IMR-90 (cell line): ENCODE data around the gene OTULINL. TPM values are rescaled to one million over a fixed set of nuclear protein-coding genes. Genes with fewer than 3 reads are reported as not detected.

ENCODE experiments used
- ATAC-seq: fragments of 200-7000 bp; cut with Tn5 transposase; 2 replicates; pipeline ENCODE4 v1.9.1; 2020; ENCODE audit warnings: low read depth, mild to moderate bottlenecking, moderate library complexity
- BruUV-seq: library from RNA; stranded (reverse); fragments of 400-500 nt; replicated peaks from 2 replicates; lab custom pipeline; 2021; lab: Mats Ljungman, UMichigan
- CTCF ChIA-PET: fragments of 300-600 bp; formaldehyde crosslinking; extraction: SDS; loops from one replicate; lab custom pipeline; 2021; ENCODE audit warnings: antibody characterized with exemption; lab: Yijun Ruan, JAX
- POLR2A ChIA-PET: fragments of 300-600 bp; sonication (Branson Sonifier 250); formaldehyde crosslinking; loops from one replicate; lab custom pipeline; 2022; ENCODE audit warnings: antibody characterized with exemption; ENCODE audit not compliant: unreplicated experiment; lab: Charles Lee
- DNase-seq: peaks from one replicate; pipeline ENCODE4 v3.0.0; 2013
- H2AFZ ChIP-seq: replicated peaks from 2 replicates; pipeline ENCODE3; 2013; ENCODE audit warnings: low read length, mild to moderate bottlenecking; ENCODE audit not compliant: poor library complexity
- H2AK5ac ChIP-seq: 2 replicates; pipeline ENCODE4 v1.6.1; 2013; ENCODE audit warnings: low read depth, low read length, inconsistent platforms
- H2AK9ac ChIP-seq: replicated peaks from 2 replicates; pipeline ENCODE3; 2013; ENCODE audit warnings: mild to moderate bottlenecking, low read depth, low read length, moderate library complexity; ENCODE audit not compliant: poor library complexity
- H2BK120ac ChIP-seq: 2 replicates; pipeline ENCODE4 v1.6.1; 2013; ENCODE audit warnings: low read depth, low read length, inconsistent platforms
- H2BK15ac ChIP-seq: 3 replicates; pipeline ENCODE4 v1.6.1; 2013; ENCODE audit warnings: low read depth, low read length, inconsistent platforms
- H2BK20ac ChIP-seq: 2 replicates; pipeline ENCODE4 v1.6.1; 2013; ENCODE audit warnings: low read depth, mild to moderate bottlenecking, inconsistent platforms, low read length, moderate library complexity
- H2BK5ac ChIP-seq: 2 replicates; pipeline ENCODE4 v1.6.1; 2013; ENCODE audit warnings: mild to moderate bottlenecking, low read depth, low read length, inconsistent platforms; ENCODE audit not compliant: poor library complexity, severe bottlenecking
- H3K14ac ChIP-seq: replicated peaks from 2 replicates; pipeline ENCODE4 v1.6.1; 2013; ENCODE audit warnings: low read depth, low read length, inconsistent platforms
- H3K18ac ChIP-seq: 2 replicates; pipeline ENCODE4 v1.6.1; 2013; ENCODE audit warnings: low read depth, low read length, control low read depth
- H3K23ac ChIP-seq: 2 replicates; pipeline ENCODE4 v1.6.1; 2013; ENCODE audit warnings: low read depth, low read length, inconsistent platforms
- H3K27ac ChIP-seq: 2 replicates; pipeline ENCODE4 v1.5.1; 2013; ENCODE audit warnings: mild to moderate bottlenecking, control low read depth, low read length; ENCODE audit not compliant: insufficient read depth
- H3K27me3 ChIP-seq: 2 replicates; pipeline ENCODE4 v1.6.1; 2013; ENCODE audit warnings: low read length; ENCODE audit not compliant: control insufficient read depth, insufficient read depth
- H3K36me3 ChIP-seq: 2 replicates; pipeline ENCODE4 v1.6.1; 2013; ENCODE audit warnings: low read length, mixed read lengths; ENCODE audit not compliant: control insufficient read depth, insufficient read depth
- H3K4ac ChIP-seq: 2 replicates; pipeline ENCODE4 v1.6.1; 2013; ENCODE audit warnings: low read depth, low read length, inconsistent platforms
- H3K4me1 ChIP-seq: 2 replicates; pipeline ENCODE4 v1.6.1; 2013; ENCODE audit warnings: low read length, mixed read lengths; ENCODE audit not compliant: control insufficient read depth, insufficient read depth
- H3K4me2 ChIP-seq: 2 replicates; pipeline ENCODE4 v1.6.1; 2013; ENCODE audit warnings: low read depth, mild to moderate bottlenecking, control low read depth, low read length, moderate library complexity
- H3K4me3 ChIP-seq: 2 replicates; pipeline ENCODE4 v1.5.1; 2013; ENCODE audit warnings: low read depth, mild to moderate bottlenecking, control low read depth, low read length, moderate library complexity; ENCODE audit not compliant: insufficient read depth
- H3K56ac ChIP-seq: 2 replicates; pipeline ENCODE4 v1.6.1; 2013; ENCODE audit warnings: low read length, inconsistent platforms; ENCODE audit not compliant: insufficient read depth; ENCODE audit errors: extremely low read depth
- H3K79me1 ChIP-seq, 2 experiments: 2 replicates each; pipeline ENCODE4 v1.6.1; 2013; ENCODE audit warnings: low read length in 2 of 2, inconsistent platforms in 1 of 2, low read depth in 1 of 2
- H3K9ac ChIP-seq: 2 replicates; pipeline ENCODE4 v1.6.1; 2013; ENCODE audit warnings: low read depth, low read length, control low read depth
- H3K9me1 ChIP-seq: 2 replicates; pipeline ENCODE4 v1.6.1; 2013; ENCODE audit warnings: low read length, inconsistent platforms; ENCODE audit not compliant: insufficient read depth
- H3K9me3 ChIP-seq: 2 replicates; pipeline ENCODE4 v1.6.1; 2013; ENCODE audit warnings: low read length; ENCODE audit not compliant: control insufficient read depth, insufficient read depth
- H4K20me1 ChIP-seq: 2 replicates; pipeline ENCODE4 v1.6.1; 2013; ENCODE audit warnings: low read length, inconsistent platforms; ENCODE audit not compliant: insufficient read depth
- H4K5ac ChIP-seq: 2 replicates; pipeline ENCODE4 v1.6.1; 2013; ENCODE audit warnings: mild to moderate bottlenecking, low read depth, low read length, control low read depth
- H4K8ac ChIP-seq, 2 experiments: 2 replicates each; pipeline ENCODE4 v1.6.1; 2013; ENCODE audit warnings: low read depth in 2 of 2, low read length in 2 of 2, control low read depth in 1 of 2, inconsistent platforms in 1 of 2
- H4K91ac ChIP-seq: 2 replicates; pipeline ENCODE4 v1.6.1; 2013; ENCODE audit warnings: low read depth, low read length, inconsistent platforms; ENCODE audit not compliant: insufficient read depth
- BHLHE40 ChIP-seq: fragments of 150-350 bp; IDR thresholded peaks from 2 replicates; pipeline ENCODE4 v1.6.1; 2016; ENCODE audit warnings: mild to moderate bottlenecking, low read depth, low read length
- CEBPB ChIP-seq: IDR thresholded peaks from 2 replicates; pipeline ENCODE4 v1.6.1; 2012; ENCODE audit warnings: low read depth, low read length, improper control_type of control experiment
- CHD1 ChIP-seq: IDR thresholded peaks from 2 replicates; pipeline ENCODE4 v1.6.1; 2012; ENCODE audit warnings: low read depth, low read length, improper control_type of control experiment
- FOS ChIP-seq: fragments of 150-350 bp; IDR thresholded peaks from 2 replicates; pipeline ENCODE4 v1.6.1; 2016; ENCODE audit warnings: low read depth, low read length
- MAFK ChIP-seq: IDR thresholded peaks from 2 replicates; pipeline ENCODE4 v1.6.1; 2012; ENCODE audit warnings: low read depth, low read length, improper control_type of control experiment
- MAZ ChIP-seq: IDR thresholded peaks from 2 replicates; pipeline ENCODE4 v1.6.1; 2012; ENCODE audit warnings: low read depth, mild to moderate bottlenecking, low read length, improper control_type of control experiment, moderate library complexity, borderline replicate concordance
- MXI1 ChIP-seq: IDR thresholded peaks from 2 replicates; pipeline ENCODE4 v1.6.1; 2012; ENCODE audit warnings: low read depth, mild to moderate bottlenecking, low read length, moderate library complexity, borderline replicate concordance
- NFE2L2 ChIP-seq: fragments of 150-350 bp; IDR thresholded peaks from 2 replicates; pipeline ENCODE4 v1.6.1; 2016; ENCODE audit warnings: low read depth, mild to moderate bottlenecking, low read length
- POLR2A ChIP-seq: IDR thresholded peaks from 2 replicates; pipeline ENCODE4 v1.6.1; 2012; ENCODE audit warnings: mild to moderate bottlenecking, low read depth, low read length
- RAD21 ChIP-seq: IDR thresholded peaks from 2 replicates; pipeline ENCODE4 v1.6.1; 2012; ENCODE audit warnings: low read length, improper control_type of control experiment
- RCOR1 ChIP-seq: IDR thresholded peaks from 2 replicates; pipeline ENCODE4 v1.6.1; 2012; ENCODE audit warnings: mild to moderate bottlenecking, low read length, improper control_type of control experiment; ENCODE audit not compliant: insufficient replicate concordance
- RFX5 ChIP-seq: IDR thresholded peaks from 2 replicates; pipeline ENCODE4 v1.8.0; 2012; ENCODE audit warnings: low read depth, mild to moderate bottlenecking, low read length, moderate library complexity
- SMC3 ChIP-seq: fragments of 150-350 bp; IDR thresholded peaks from 2 replicates; pipeline ENCODE4 v1.6.1; 2016; ENCODE audit warnings: low read depth, mild to moderate bottlenecking, antibody characterized with exemption, low read length, moderate library complexity
- WGBS, 2 experiments: methylation state at CpG; one replicate each; pipeline versions ENCODE4 v1.1.5 to v1.1.7; 2013; ENCODE audit warnings: missing lambda C conversion rate in 2 of 2; ENCODE audit not compliant: insufficient read length in 1 of 2; ENCODE audit errors: extremely low coverage in 2 of 2; 5-methylcytosine and 5-hydroxymethylcytosine counted together
- dilution Hi-C: fragments of 300-500 bp; cut with HindIII; formaldehyde crosslinking; loops from one replicate; pipeline ENCODE4 v1.14.3; 2018; ENCODE audit warnings: low sequenced_read_pairs; ENCODE audit not compliant: unreplicated experiment
- in situ Hi-C: fragments of 300-500 bp; cut with MboI; formaldehyde crosslinking; loops from 3 replicates; pipeline ENCODE4 v1.14.3; 2019; ENCODE audit warnings: low sequenced_read_pairs, inconsistent platforms, mixed read lengths
- intact Hi-C: fragments of 100-400 bp; cut with micrococcal nuclease; formaldehyde crosslinking; loops from 2 replicates; pipeline ENCODE4 v1.10.0; 2022
- polyA plus RNA-seq, 3 experiments: library from polyadenylated mRNA; depleted of rRNA; stranded (reverse); fragments of >200 nt; gene quantifications; 2 replicates each; pipeline ENCODE4 v1.2.3, GENCODE V29; 2012; ENCODE audit warnings: low replicate concordance in 1 of 3
- total RNA-seq: library from RNA; depleted of rRNA; stranded (reverse); fragments of >200 nt; gene quantifications from 2 replicates; pipeline ENCODE4 v1.2.3, GENCODE V29; 2012
- TF ChIP-seq, protein P1 (sequence below): conservative IDR thresholded peaks from 2 replicates; pipeline ENCODE4 v1.5.1; 2012; ENCODE audit warnings: mild to moderate bottlenecking, low read depth, low read length, improper control_type of control experiment
- TF ChIP-seq, protein P2 (sequence below): fragments of 150-350 bp; IDR thresholded peaks from 2 replicates; pipeline ENCODE4 v1.6.1; 2017; ENCODE audit warnings: mild to moderate bottlenecking, antibody characterized with exemption, low read length, low read depth
- TF ChIP-seq, protein P3 (sequence below): fragments of 150-350 bp; IDR thresholded peaks from 2 replicates; pipeline ENCODE4 v1.6.1; 2016; ENCODE audit warnings: low read depth, mild to moderate bottlenecking, low read length, moderate library complexity, borderline replicate concordance

Gene OTULINL
- total and polyA plus RNA-seq, 2 of the 4 experiments (the other 2 are of a cell fraction) = 0.09 to 0.18 TPM

DNA sequence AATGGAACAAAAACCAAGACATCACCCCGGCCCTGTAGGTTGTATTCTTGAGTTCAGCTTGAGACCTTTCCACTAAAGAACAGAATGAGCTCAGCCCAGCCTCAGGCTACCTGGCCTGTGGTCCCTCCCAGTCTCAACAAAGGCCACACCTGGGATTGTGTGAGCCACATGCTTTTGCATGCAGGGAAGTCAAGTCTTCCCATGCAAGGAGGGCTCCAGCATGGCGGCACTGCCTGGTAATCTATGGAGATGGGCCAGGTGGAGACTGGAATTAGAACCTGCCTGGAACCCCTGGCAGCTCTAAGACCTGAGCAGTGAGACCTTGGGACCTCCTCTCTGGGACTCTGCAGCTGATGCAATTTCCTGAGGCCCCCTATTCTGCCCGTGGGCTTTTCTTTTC is 49.4 kb upstream of the OTULINL start:
- Histone ChIP-seq H3K4me1 (no peaks in the 10 kb centered on the region), H3K4me2 (no peak overlapping the region), H3K23ac (no peak overlapping the region), H2BK20ac (no peak overlapping the region), H3K18ac (no peak overlapping the region), H2AK9ac (no peak overlapping the region), H3K9me1 (0 out of 2 replicates have a peak, but pooled peaks cover 2% of the 10 kb centered on the region), H3K4ac (no peak overlapping the region), H4K91ac (no peak overlapping the region), H3K9ac (no peak overlapping the region), H3K9me3 (no peaks in the 10 kb centered on the region), H3K36me3 (no peaks in the 10 kb centered on the region), H2BK120ac (no peak overlapping the region), H3K27ac (no peak overlapping the region), H2AK5ac (no peak overlapping the region), H3K14ac (no peak overlapping the region), H3K79me1 (no peaks in the 10 kb centered on the region), H2BK15ac (no peak overlapping the region), H4K8ac (no peak overlapping the region), H2BK5ac (no peak overlapping the region), H2AFZ (no peak overlapping the region), H4K20me1 (no peaks in the 10 kb centered on the region), H4K5ac (no peak overlapping the region), H3K27me3 (peaks cover 15% of the 10 kb centered on the region), H3K4me3 (no peak overlapping the region), H3K56ac (no peak overlapping the region)
- ChIA-PET POLR2A (no interaction called here), CTCF (no interaction called here)
- intact Hi-C loops = no loop called here
- TF ChIP-seq RCOR1 (no peak), MXI1 (no peak), NFE2L2 (no peak), MAZ (no peak), FOS (no peak), CEBPB (no peak), RFX5 (no peak), CHD1 (no peak), SMC3 (no peak), BHLHE40 (no peak), POLR2A (no peak), MAFK (no peak), RAD21 (no peak)
- TF ChIP-seq, protein P1, sequence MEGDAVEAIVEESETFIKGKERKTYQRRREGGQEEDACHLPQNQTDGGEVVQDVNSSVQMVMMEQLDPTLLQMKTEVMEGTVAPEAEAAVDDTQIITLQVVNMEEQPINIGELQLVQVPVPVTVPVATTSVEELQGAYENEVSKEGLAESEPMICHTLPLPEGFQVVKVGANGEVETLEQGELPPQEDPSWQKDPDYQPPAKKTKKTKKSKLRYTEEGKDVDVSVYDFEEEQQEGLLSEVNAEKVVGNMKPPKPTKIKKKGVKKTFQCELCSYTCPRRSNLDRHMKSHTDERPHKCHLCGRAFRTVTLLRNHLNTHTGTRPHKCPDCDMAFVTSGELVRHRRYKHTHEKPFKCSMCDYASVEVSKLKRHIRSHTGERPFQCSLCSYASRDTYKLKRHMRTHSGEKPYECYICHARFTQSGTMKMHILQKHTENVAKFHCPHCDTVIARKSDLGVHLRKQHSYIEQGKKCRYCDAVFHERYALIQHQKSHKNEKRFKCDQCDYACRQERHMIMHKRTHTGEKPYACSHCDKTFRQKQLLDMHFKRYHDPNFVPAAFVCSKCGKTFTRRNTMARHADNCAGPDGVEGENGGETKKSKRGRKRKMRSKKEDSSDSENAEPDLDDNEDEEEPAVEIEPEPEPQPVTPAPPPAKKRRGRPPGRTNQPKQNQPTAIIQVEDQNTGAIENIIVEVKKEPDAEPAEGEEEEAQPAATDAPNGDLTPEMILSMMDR = no peak
- TF ChIP-seq, protein P2, sequence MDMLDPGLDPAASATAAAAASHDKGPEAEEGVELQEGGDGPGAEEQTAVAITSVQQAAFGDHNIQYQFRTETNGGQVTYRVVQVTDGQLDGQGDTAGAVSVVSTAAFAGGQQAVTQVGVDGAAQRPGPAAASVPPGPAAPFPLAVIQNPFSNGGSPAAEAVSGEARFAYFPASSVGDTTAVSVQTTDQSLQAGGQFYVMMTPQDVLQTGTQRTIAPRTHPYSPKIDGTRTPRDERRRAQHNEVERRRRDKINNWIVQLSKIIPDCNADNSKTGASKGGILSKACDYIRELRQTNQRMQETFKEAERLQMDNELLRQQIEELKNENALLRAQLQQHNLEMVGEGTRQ = no peak
- TF ChIP-seq, protein P3, sequence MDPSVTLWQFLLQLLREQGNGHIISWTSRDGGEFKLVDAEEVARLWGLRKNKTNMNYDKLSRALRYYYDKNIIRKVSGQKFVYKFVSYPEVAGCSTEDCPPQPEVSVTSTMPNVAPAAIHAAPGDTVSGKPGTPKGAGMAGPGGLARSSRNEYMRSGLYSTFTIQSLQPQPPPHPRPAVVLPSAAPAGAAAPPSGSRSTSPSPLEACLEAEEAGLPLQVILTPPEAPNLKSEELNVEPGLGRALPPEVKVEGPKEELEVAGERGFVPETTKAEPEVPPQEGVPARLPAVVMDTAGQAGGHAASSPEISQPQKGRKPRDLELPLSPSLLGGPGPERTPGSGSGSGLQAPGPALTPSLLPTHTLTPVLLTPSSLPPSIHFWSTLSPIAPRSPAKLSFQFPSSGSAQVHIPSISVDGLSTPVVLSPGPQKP = no peak
- WGBS, 2 experiments = 67% methylated on average over 1 of the region's 3 CpGs; no CpG with 5 or more reads in 1 of the 2 experiments
- DNase-seq (no peak), ATAC-seq (no peak)
- dilution Hi-C loops = no loop called here
- in situ Hi-C loops = no loop called here
- BruUV-seq = no TSS peak
